Measurements from ENCODE around the gene SLC2A6. TPM values are rescaled to one million over a fixed set of nuclear protein-coding genes. Genes with fewer than 3 reads are reported as not detected.

The SLC2A6 gene
- total and polyA plus RNA-seq, 10 of the 15 experiments (the other 5 are each of a cell fraction or from before 2014, with no cell fraction given) = 1.1 to 37.9 (median 18.3) TPM

GRCh38 chr9:133458643-133459312 is 20.1 kb downstream of the SLC2A6 start:
- H3K36me3 ChIP-seq (ENCODE audit: control insufficient read depth in 2 of 2, insufficient read depth in 2 of 2, low read length in 1 of 2) = no peaks in the 10 kb centered on the region
- no peaks in the 10 kb centered on the region for H4K20me1 ChIP-seq (ENCODE audit: control insufficient read depth, insufficient read depth)
- ChIA-PET RAD21 (ENCODE audit: unreplicated experiment) (interaction anchor here (0.7 to 2.9 kb wide), 7 partner anchors 20 to 480 kb away, joined by 3 to 20 read pairs (median 4); partner anchors contain the start of genes GFI1B and SLC2A6), SMC1A (ENCODE audit: uncharacterized antibody, unreplicated experiment) (interaction anchor here (1.0 to 1.8 kb wide), 5 partner anchors 20 to 81 kb away, joined by 3 to 9 read pairs (median 5); partner anchors contain the start of genes ADAMTS13 and SLC2A6), CTCF (interaction anchor here (0.8 to 2.8 kb wide), 6 partner anchors 20 to 273 kb away, joined by 3 to 17 read pairs (median 4); partner anchors contain the start of gene SLC2A6), POLR2A (interaction anchor here (0.5 to 2.2 kb wide), 12 partner anchors 9 to 484 kb away, joined by 3 to 27 read pairs (median 3); partner anchors contain the start of genes MED22, RPL7A and SLC2A6)
- no peaks in the 10 kb centered on the region; a peak in 2 of 4 replicates for H3K27me3 ChIP-seq (replicated peaks in 1 of 2; ENCODE audit: control insufficient read depth in 2 of 2, insufficient read depth in 2 of 2, low read length in 1 of 2)
- peaks cover 9% of the 10 kb centered on the region for H3K4me1 ChIP-seq (ENCODE audit: control insufficient read depth, insufficient read depth, low read length)
- H3K9ac ChIP-seq (ENCODE audit: control insufficient read depth, insufficient read depth, low read length) = no peak overlapping the region
- ATAC-seq = no peak
- intact Hi-C loops (cut with micrococcal nuclease; ENCODE audit: unreplicated experiment) (no loop called here), in situ Hi-C loops (cut with MboI) (no loop called here)
- 58% methylated on average over 16 of the region's 16 CpGs for WGBS (ENCODE audit: insufficient coverage, insufficient replicate concordance, low lambda C conversion rate, missing lambda C conversion rate)
- no peaks in the 10 kb centered on the region for H3K9me3 ChIP-seq (replicated peaks; ENCODE audit: control insufficient read depth, insufficient read depth, low read length)
- BruUV-seq (replicated peaks) = no TSS peak
- no peak overlapping the region for H3K27ac ChIP-seq (ENCODE audit: control insufficient read depth, insufficient read depth)
- H3K79me2 ChIP-seq (ENCODE audit: control insufficient read depth, insufficient read depth, low read length) = no peaks in the 10 kb centered on the region
- TF ChIP-seq, protein P1, sequence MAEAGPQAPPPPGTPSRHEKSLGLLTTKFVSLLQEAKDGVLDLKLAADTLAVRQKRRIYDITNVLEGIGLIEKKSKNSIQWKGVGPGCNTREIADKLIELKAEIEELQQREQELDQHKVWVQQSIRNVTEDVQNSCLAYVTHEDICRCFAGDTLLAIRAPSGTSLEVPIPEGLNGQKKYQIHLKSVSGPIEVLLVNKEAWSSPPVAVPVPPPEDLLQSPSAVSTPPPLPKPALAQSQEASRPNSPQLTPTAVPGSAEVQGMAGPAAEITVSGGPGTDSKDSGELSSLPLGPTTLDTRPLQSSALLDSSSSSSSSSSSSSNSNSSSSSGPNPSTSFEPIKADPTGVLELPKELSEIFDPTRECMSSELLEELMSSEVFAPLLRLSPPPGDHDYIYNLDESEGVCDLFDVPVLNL (IDR thresholded peaks at IDR 0.05; ENCODE audit: low read depth, low read length) = no peak
- TF ChIP-seq REST (IDR thresholded peaks at IDR 0.05; ENCODE audit: low read depth, low read length) (no peak), JUND (IDR thresholded peaks at IDR 0.05; ENCODE audit: low read depth, low read length) (no peak), SRF (IDR thresholded peaks at IDR 0.05; ENCODE audit: low read depth in 2 of 2, low read length in 2 of 2) (no peak), PAX8 (IDR thresholded peaks at IDR 0.05) (no peak), ZNF217 (IDR thresholded peaks at IDR 0.05) (no peak), POLR2A (IDR thresholded peaks at IDR 0.05; ENCODE audit: low read depth, low read length) (no peak)
- TF ChIP-seq, protein P2, sequence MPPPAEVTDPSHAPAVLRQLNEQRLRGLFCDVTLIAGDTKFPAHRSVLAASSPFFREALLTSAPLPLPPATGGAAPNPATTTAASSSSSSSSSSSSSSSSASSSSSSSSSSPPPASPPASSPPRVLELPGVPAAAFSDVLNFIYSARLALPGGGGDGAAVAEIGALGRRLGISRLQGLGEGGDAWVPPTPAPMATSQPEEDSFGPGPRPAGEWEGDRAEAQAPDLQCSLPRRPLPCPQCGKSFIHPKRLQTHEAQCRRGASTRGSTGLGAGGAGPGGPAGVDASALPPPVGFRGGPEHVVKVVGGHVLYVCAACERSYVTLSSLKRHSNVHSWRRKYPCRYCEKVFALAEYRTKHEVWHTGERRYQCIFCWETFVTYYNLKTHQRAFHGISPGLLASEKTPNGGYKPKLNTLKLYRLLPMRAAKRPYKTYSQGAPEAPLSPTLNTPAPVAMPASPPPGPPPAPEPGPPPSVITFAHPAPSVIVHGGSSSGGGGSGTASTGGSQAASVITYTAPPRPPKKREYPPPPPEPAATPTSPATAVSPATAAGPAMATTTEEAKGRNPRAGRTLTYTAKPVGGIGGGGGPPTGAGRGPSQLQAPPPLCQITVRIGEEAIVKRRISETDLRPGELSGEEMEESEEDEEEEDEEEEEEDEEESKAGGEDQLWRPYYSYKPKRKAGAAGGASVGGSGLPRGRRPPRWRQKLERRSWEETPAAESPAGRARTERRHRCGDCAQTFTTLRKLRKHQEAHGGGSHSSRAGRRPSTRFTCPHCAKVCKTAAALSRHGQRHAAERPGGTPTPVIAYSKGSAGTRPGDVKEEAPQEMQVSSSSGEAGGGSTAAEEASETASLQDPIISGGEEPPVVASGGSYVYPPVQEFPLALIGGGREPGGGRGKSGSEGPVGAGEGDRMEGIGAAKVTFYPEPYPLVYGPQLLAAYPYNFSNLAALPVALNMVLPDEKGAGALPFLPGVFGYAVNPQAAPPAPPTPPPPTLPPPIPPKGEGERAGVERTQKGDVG (CRISPR knock-in tag; IDR thresholded peaks at IDR 0.05) = no peak
- DNase-seq (ENCODE audit: low read depth, low spot score) = no peak
- FAIRE-seq = no peak
- H2AFZ ChIP-seq (ENCODE audit: control insufficient read depth, low read depth, low read length) = no peak overlapping the region
- H3K4me3 ChIP-seq = peak overlapping the region; percentile 97; the same call in 1 of the 2 replicates
- peak overlapping the region; percentile 79 for H3K4me2 ChIP-seq (ENCODE audit: control insufficient read depth, insufficient read depth)
